ENCODE measurements around the gene CDKAL1.

DNA sequence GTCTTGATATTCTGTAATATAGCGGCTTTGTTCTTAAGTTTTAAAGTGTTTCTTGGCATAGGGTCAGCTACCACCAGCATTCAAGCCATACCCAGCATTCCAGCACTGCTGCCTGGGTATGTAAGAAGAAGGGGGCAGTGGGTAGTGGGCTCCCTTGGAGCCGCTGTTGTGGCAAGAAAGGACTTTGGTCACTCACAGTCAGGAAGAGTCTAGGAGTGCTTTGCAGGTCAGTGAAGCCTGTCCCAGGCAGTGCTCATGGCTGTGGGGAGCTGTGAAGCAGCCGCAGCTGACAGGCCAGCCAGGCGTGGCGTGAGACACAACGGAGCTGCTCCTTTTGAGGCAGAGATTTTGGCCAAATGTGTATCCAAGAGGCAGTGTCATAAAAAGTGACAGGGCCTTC is 512.0 kb downstream of the CDKAL1 start:
- TF ChIP-seq, protein P1, sequence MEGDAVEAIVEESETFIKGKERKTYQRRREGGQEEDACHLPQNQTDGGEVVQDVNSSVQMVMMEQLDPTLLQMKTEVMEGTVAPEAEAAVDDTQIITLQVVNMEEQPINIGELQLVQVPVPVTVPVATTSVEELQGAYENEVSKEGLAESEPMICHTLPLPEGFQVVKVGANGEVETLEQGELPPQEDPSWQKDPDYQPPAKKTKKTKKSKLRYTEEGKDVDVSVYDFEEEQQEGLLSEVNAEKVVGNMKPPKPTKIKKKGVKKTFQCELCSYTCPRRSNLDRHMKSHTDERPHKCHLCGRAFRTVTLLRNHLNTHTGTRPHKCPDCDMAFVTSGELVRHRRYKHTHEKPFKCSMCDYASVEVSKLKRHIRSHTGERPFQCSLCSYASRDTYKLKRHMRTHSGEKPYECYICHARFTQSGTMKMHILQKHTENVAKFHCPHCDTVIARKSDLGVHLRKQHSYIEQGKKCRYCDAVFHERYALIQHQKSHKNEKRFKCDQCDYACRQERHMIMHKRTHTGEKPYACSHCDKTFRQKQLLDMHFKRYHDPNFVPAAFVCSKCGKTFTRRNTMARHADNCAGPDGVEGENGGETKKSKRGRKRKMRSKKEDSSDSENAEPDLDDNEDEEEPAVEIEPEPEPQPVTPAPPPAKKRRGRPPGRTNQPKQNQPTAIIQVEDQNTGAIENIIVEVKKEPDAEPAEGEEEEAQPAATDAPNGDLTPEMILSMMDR (IDR thresholded peaks at IDR 0.05): no peak
- no peak for TF ChIP-seq ZNF121 (CRISPR knock-in tag; IDR thresholded peaks at IDR 0.05)
- TF ChIP-seq, protein P2, sequence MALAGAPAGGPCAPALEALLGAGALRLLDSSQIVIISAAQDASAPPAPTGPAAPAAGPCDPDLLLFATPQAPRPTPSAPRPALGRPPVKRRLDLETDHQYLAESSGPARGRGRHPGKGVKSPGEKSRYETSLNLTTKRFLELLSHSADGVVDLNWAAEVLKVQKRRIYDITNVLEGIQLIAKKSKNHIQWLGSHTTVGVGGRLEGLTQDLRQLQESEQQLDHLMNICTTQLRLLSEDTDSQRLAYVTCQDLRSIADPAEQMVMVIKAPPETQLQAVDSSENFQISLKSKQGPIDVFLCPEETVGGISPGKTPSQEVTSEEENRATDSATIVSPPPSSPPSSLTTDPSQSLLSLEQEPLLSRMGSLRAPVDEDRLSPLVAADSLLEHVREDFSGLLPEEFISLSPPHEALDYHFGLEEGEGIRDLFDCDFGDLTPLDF (CRISPR knock-in tag; IDR thresholded peaks at IDR 0.05): no peak
- no peak for TF ChIP-seq ZNF138 (CRISPR knock-in tag; conservative IDR thresholded peaks at IDR 0.05)
- no peak for TF ChIP-seq SP1 (CRISPR knock-in tag; conservative IDR thresholded peaks at IDR 0.05)
- TF ChIP-seq, protein P3, sequence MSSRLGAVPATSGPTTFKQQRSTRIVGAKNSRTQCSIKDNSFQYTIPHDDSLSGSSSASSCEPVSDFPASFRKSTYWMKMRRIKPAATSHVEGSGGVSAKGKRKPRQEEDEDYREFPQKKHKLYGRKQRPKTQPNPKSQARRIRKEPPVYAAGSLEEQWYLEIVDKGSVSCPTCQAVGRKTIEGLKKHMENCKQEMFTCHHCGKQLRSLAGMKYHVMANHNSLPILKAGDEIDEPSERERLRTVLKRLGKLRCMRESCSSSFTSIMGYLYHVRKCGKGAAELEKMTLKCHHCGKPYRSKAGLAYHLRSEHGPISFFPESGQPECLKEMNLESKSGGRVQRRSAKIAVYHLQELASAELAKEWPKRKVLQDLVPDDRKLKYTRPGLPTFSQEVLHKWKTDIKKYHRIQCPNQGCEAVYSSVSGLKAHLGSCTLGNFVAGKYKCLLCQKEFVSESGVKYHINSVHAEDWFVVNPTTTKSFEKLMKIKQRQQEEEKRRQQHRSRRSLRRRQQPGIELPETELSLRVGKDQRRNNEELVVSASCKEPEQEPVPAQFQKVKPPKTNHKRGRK (CRISPR knock-in tag; IDR thresholded peaks at IDR 0.05; ENCODE audit: borderline replicate concordance): no peak
- no peak for TF ChIP-seq NR2C2 (CRISPR knock-in tag; IDR thresholded peaks at IDR 0.05)
- TF ChIP-seq, protein P4, sequence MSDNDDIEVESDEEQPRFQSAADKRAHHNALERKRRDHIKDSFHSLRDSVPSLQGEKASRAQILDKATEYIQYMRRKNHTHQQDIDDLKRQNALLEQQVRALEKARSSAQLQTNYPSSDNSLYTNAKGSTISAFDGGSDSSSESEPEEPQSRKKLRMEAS (CRISPR knock-in tag; IDR thresholded peaks at IDR 0.05): no peak
- TF ChIP-seq GRHL2 (CRISPR knock-in tag; IDR thresholded peaks at IDR 0.05; ENCODE audit: insufficient replicate concordance, severe bottlenecking): no peak
- no peak for TF ChIP-seq MYBL2 (CRISPR knock-in tag; IDR thresholded peaks at IDR 0.05)
- TF ChIP-seq, protein P5, sequence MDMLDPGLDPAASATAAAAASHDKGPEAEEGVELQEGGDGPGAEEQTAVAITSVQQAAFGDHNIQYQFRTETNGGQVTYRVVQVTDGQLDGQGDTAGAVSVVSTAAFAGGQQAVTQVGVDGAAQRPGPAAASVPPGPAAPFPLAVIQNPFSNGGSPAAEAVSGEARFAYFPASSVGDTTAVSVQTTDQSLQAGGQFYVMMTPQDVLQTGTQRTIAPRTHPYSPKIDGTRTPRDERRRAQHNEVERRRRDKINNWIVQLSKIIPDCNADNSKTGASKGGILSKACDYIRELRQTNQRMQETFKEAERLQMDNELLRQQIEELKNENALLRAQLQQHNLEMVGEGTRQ (CRISPR knock-in tag; IDR thresholded peaks at IDR 0.05): no peak
- TF ChIP-seq, protein P6, sequence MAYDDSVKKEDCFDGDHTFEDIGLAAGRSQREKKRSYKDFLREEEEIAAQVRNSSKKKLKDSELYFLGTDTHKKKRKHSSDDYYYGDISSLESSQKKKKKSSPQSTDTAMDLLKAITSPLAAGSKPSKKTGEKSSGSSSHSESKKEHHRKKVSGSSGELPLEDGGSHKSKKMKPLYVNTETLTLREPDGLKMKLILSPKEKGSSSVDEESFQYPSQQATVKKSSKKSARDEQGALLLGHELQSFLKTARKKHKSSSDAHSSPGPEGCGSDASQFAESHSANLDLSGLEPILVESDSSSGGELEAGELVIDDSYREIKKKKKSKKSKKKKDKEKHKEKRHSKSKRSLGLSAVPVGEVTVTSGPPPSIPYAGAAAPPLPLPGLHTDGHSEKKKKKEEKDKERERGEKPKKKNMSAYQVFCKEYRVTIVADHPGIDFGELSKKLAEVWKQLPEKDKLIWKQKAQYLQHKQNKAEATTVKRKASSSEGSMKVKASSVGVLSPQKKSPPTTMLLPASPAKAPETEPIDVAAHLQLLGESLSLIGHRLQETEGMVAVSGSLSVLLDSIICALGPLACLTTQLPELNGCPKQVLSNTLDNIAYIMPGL (CRISPR knock-in tag; IDR thresholded peaks at IDR 0.05): no peak
- TF ChIP-seq NFATC4 (CRISPR knock-in tag; IDR thresholded peaks at IDR 0.05): no peak
